NCI-H1417 treated with DMSO at 0.1 percent for 48 hours (cell line): ENCODE data around the gene ZNF276.

Source experiments
- DNase-seq: peaks from one replicate; lab custom pipeline; 2025; lab: John Stamatoyannopoulos, UW

ZNF276 gene

GRCh38 chr16:89712274-89712781 lies 9.0 kb upstream of the ZNF276 start:
- no peak for DNase-seq

DNA sequence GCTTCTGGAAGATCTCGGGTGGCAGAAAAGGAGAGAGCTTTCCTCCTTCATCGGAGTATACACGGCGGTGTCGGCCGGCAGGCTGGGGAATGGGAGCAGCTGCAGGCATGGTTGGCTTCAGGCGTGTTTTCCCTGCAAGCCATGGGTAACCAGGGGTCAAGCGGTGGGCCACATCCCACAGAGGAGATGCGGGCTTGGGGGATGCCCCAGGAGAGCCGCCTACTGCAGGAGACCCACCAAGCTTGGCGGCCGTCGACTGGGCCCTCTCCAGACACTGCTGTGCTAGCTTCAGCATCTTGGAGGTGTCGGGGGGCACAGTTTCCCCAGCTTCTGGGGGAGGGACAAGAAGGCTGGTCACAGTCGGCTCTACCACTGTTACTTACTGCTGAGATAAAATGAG lies 4.8 kb upstream of the ZNF276 start:
- no peak for DNase-seq

DNA sequence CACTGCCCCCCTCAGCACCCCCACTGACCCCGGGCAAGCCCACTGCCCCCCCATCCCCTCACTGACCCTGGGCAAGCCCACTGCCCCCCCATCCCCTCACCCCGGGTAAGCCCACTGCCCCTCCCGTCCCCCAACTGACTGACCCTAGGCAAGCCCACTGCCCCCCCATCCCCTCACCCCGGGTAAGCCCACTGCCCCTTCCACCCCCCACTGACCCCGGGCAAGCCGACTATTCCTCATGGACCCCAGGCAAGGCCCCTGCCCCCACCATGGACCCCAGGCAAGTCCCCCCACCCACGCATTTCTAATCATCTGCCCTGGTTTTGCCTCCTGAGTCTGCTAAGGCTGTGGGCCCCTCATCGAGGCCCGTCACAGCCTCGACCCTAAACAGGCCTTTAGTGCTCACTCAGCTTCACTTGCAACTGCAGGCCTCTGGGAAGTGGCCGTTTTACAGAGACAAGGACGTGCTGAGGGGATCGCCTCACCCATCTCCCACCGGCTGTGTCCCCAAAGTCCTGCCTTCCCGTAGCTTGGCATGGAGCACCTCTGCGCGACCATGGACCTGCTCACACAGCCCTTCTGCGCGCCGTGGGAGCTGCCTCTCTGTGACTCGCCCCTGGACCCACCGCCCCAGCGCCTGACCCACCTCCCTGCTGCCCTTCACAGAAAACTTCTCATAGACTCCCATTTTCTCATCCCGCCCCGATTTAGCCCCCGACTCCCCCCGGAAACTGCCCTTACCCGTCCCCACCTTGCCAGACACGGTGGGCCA lies 4.2 kb upstream of the ZNF276 start:
- no peak for DNase-seq

- no peak for DNase-seq
These were observed 3.4 kb upstream of the ZNF276 start for GRCh38 chr16:89717688-89718505.

- DNase-seq = no peak
These were observed 855 bp upstream of the ZNF276 start for GRCh38 chr16:89720551-89720812.

DNA sequence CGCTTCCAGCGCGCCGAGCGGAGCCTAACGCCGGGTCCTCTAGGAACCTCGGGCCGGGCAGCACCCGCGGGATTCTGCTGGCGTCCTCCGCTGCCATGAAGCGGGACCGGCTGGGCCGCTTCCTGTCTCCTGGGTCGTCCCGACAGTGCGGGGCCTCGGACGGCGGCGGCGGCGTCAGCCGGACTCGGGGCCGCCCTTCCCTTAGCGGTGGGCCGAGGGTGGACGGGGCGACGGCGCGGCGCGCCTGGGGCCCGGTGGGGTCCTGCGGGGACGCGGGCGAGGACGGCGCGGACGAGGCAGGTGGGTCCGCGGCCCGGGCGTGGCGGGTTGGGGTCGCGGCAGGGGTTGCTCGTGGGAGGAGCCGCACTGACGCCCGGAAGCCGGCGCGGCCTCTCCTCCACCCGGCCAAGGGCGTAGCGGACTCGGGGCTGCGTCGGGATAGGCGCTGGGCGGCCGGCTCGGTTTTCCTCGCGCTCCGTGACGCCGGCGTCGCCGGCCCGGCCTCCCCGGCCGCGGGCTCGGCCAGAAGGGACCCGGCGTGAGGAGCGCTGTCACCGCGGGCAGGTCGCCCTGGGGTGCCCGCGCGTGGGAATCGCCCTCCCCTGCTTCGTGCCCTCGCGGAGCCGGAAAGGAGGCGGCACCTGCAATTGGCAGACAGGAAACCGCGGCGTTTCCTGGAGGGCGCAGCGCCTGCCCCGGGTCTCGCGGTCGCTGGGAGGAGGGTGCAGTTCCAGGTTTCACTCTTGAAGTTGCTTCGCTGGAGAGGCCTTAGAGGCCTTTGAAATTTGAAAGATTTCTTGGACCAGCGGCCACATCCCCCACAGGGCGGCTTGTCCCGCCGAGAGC lies 432 bp downstream of the ZNF276 start:
- DNase-seq = no peak

DNA sequence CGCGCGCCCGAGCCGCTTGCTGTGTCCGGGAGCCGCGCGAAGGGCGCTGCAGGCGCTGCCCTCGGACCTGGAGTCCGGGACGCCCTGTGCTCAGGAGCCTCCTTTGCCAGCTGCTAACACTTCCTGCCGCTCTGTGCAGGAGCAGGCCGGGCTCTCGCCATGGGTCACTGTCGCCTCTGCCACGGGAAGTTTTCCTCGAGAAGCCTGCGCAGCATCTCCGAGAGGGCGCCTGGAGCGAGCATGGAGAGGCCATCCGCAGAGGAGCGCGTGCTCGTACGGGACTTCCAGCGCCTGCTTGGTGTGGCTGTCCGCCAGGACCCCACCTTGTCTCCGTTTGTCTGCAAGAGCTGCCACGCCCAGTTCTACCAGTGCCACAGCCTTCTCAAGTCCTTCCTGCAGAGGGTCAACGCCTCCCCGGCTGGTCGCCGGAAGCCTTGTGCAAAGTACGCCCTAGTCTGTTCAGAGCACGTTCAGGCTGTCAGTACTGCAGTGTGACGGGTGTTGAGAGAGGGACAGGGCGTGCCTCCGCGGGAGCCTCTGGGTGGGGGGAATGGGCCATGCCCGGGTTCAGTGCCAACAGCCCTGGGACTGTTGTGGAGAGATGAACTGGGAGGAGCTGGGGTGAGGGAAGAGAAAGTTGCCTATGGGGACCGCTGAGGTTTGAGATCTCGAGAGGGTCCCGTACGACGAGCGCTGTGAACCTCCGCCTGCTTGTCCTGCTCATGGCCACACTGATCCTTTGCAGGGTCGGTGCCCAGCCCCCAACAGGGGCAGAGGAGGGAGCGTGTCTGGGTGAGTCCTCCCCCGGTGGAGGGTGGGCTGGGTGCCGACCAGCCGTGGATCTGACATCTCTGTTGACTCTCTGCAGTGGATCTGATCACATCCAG lies 1.3 kb downstream of the ZNF276 start:
- DNase-seq = no peak

- no peak for DNase-seq
These were observed 2.2 kb downstream of the ZNF276 start for GRCh38 chr16:89723279-89724250.

DNA sequence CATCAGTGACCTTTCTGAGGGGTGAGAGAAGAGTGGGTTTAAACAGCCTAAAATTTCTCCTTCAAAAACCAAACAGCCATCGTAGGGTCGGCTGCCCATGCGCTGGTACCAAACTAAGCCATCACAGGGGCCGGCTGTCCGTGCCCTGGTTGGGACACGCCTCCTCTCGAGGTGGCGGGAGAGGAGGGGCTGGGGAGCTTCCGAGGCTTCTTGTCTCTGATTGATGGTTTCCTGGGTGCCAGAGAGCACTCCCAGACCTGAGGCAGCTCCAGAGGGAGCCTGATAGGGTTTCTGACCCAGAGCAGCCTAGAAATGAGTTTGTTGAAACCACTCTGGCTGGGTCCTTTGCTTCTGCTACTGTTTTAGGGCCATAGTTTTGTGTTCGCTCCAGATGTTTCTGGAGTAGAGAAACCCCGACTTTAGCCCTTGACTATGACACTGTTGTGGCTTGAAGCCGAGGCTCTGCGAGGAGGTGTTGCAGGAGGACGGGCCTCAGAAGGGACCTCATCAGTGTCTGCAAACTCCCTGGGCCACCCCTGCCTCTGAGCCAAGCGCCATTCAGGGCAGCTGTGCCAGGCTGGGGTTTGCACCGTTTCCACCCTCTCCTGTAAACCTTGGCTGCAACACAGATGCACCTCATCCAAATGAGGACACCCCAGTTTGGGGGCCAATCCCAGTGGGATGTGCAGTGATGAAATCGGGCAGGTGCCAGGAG lies 6.2 kb downstream of the ZNF276 start:
- no peak for DNase-seq

- DNase-seq = no peak
These were observed 8.0 kb downstream of the ZNF276 start for GRCh38 chr16:89729293-89729692.

GRCh38 chr16:89729863-89730593 lies 8.7 kb downstream of the ZNF276 start:
- no peak for DNase-seq

DNA sequence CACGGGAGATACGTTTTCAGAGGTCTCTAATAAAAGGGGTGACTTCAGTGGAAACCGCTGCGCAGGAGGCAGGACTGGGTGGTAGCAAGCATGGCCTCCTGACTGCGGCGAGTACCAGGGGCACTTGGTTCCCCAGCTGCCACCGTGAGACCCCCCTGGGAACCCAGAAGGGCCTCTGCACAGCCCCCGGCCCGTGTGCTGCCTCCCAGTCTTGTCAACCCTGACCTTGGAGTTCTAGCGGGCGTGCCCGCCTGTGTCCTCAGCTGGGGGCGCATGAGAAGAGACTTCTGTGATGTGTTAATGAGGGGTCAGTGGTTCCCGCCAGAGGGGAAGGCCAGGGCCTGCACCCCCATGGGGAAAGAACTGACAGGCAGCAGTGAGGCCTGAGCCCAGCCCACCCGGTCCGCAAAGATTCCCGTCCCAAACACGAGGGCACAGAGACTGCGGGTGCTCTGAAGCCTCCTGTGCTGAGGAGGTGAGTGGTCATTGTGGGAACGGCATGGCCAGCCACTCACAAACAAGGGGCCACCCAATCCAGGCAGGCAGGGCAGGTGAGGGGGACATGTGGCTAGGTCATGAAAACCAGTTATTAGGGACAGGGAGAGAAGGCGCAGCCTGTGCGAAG lies 9.4 kb downstream of the ZNF276 start:
- no peak for DNase-seq

GRCh38 chr16:89732142-89732917 lies 11.0 kb downstream of the ZNF276 start:
- no peak for DNase-seq

DNA sequence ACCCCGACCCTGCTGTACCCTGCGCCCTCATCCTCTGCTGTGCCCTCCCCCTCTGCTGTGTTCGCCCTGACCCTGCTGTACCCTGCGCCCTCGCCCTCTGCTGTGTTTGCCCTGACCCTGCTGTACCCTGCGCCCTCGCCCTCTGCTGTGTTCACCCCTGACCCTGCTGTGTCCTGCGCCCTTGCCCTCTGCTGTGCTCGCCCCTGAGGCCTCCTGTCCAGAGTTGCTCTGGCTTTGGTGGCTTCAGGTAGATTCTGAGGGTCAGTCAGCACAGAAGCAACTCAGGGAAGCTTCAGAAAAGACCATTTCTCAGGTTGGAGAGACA lies 11.5 kb downstream of the ZNF276 start:
- no peak for DNase-seq

DNA sequence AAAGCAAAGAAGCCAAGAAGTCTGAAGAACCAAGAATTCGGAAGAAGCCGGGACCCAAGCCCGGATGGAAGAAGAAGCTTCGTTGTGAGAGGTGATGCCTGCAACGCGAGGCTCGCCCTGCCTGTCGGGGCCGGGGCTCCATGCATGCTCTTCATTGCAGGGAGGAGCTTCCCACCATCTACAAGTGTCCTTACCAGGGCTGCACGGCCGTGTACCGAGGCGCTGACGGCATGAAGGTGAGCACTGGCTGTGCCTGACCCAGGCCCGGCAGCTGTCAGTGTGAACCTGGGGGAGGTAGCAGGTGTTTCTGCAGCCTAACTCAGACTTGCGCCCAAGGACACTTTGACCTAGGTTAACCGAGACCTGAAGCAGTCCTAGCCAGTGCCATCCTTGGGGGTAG lies 12.0 kb downstream of the ZNF276 start:
- no peak for DNase-seq

DNA sequence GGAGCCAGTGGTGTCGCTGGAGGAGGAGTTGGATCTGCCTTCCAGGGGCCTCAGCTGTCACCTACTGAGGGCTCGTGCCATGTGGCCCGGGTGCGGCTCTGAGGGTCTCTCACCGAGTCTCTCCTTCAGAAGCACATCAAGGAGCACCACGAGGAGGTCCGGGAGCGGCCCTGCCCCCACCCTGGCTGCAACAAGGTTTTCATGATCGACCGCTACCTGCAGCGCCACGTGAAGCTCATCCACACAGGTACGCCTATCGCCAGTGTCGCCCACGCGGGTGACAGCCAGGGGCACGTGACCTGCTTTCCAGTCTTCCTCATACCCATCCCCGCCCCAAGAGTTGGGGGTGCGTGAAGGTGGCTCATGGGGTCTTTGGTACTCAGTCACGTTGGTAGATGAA lies 12.5 kb downstream of the ZNF276 start:
- DNase-seq = no peak

GRCh38 chr16:89736554-89736953 lies 15.2 kb downstream of the ZNF276 start:
- no peak for DNase-seq
